Fibroblast of villous mesenchyme (primary cell): Measurements from ENCODE around the gene PCDHGB4. TPM values are rescaled to one million over a fixed set of nuclear protein-coding genes. Genes with fewer than 3 reads are reported as not detected.
"Not testable (repeated sequence)": the region's sequence is repeated elsewhere in the genome, so short reads cannot be mapped to it uniquely, and the experiment has no call there.

Experiments
- DNase-seq: peaks from one replicate; pipeline ENCODE4 v3.0.0-alpha.2; 2010; ENCODE audit warnings: low read depth
- H3K4me3 ChIP-seq: 2 replicates; pipeline ENCODE4 v1.5.1; 2011; ENCODE audit warnings: low read depth, mild to moderate bottlenecking, low read length
- total RNA-seq: library from RNA; depleted of rRNA; stranded (reverse); fragments of >200 nt; gene quantifications from 2 replicates; pipeline ENCODE4 v1.2.3, GENCODE V29; 2012
- TF ChIP-seq, protein P1 (sequence below): IDR thresholded peaks from 2 replicates; pipeline ENCODE4 v1.5.1; 2012; ENCODE audit warnings: low read depth, mild to moderate bottlenecking, low read length; ENCODE audit not compliant: insufficient read depth

PCDHGB4 gene
- total RNA-seq, 1 donor, result 13.4 TPM

DNA sequence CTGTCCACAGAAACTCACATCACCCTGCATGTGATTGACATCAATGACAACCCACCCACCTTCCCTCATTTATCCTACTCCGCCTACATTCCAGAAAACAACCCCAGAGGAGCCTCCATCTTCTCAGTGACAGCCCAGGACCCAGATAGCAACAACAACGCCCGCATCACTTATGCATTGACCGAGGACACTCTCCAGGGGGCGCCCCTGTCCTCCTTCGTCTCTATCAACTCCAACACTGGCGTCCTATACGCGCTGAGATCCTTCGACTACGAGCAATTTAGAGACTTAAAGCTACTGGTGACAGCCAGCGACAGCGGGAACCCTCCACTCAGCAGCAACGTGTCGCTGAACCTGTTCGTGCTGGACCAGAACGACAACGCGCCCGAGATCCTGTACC, 42.2 kb upstream of the PCDHGB4 start:
- TF ChIP-seq, protein P1, sequence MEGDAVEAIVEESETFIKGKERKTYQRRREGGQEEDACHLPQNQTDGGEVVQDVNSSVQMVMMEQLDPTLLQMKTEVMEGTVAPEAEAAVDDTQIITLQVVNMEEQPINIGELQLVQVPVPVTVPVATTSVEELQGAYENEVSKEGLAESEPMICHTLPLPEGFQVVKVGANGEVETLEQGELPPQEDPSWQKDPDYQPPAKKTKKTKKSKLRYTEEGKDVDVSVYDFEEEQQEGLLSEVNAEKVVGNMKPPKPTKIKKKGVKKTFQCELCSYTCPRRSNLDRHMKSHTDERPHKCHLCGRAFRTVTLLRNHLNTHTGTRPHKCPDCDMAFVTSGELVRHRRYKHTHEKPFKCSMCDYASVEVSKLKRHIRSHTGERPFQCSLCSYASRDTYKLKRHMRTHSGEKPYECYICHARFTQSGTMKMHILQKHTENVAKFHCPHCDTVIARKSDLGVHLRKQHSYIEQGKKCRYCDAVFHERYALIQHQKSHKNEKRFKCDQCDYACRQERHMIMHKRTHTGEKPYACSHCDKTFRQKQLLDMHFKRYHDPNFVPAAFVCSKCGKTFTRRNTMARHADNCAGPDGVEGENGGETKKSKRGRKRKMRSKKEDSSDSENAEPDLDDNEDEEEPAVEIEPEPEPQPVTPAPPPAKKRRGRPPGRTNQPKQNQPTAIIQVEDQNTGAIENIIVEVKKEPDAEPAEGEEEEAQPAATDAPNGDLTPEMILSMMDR, result no peak
- H3K4me3 ChIP-seq, result no peak overlapping the region
- DNase-seq, result no peak

DNA sequence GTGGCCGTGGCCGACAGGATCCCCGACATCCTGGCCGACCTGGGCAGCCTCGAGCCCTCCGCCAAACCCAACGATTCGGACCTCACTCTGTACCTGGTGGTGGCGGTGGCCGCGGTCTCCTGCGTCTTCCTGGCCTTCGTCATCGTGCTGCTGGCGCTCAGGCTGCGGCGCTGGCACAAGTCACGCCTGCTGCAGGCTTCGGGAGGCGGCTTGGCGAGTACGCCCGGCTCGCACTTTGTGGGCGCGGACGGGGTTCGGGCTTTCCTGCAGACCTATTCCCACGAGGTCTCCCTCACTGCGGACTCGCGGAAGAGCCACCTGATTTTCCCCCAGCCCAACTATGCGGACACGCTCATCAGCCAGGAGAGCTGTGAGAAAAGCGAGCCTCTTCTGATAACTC, 41.5 kb upstream of the PCDHGB4 start:
- not testable (repeated sequence) for DNase-seq, H3K4me3 ChIP-seq

DNA sequence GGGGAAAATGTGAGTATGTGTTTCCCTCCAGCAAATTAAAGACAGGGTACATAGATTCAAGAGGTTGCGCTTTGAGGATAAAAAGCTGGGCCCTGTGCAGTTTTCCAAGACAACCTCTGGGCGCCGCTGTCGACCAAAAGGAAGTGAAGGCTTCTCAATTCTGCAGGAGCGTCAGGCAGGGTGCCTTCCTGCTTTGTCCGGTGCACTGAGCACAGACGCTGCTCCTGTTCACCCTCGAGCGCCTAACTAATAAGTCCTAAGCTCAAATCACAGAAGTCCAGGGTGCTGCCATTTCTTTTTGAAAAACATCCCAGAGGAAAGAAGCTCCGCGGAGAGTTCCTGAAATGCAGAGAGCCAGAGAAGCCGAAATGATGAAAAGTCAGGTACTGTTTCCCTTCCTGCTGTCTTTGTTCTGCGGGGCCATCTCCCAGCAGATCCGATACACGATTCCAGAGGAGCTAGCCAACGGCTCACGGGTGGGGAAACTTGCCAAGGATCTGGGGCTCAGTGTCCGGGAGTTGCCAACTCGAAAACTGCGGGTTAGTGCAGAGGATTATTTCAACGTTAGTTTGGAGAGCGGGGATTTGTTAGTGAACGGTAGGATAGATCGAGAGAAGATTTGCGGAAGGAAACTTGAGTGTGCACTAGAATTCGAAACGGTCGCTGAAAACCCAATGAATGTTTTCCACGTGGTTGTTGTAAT, 37.4 kb upstream of the PCDHGB4 start, which contains the start of gene PCDHGB1:
Gene PCDHGB1 (plus strand): TSS at position 183 of the 703 bp plus-strand sequence. CDS start 162 bp downstream, at position 345.
- peak; percentile 52 for DNase-seq
- TF ChIP-seq, protein P1, result peak; percentile 59
- peak within 1 kb of the TSS; percentile 24 for H3K4me3 ChIP-seq

DNA sequence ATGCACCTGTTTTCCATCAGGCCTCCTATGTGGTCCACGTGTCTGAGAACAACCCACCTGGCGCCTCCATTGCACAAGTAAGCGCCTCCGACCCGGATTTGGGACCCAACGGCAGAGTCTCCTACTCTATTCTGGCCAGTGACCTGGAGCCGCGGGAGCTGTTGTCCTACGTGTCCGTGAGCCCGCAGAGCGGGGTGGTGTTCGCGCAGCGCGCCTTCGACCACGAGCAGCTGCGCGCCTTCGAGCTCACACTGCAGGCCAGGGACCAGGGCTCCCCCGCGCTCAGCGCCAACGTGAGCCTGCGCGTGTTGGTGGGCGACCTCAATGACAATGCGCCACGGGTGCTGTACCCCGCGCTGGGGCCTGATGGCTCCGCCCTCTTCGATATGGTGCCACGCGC, 35.9 kb upstream of the PCDHGB4 start:
- H3K4me3 ChIP-seq, result no peak overlapping the region
- DNase-seq, result no peak
- TF ChIP-seq, protein P1, result no peak

DNA sequence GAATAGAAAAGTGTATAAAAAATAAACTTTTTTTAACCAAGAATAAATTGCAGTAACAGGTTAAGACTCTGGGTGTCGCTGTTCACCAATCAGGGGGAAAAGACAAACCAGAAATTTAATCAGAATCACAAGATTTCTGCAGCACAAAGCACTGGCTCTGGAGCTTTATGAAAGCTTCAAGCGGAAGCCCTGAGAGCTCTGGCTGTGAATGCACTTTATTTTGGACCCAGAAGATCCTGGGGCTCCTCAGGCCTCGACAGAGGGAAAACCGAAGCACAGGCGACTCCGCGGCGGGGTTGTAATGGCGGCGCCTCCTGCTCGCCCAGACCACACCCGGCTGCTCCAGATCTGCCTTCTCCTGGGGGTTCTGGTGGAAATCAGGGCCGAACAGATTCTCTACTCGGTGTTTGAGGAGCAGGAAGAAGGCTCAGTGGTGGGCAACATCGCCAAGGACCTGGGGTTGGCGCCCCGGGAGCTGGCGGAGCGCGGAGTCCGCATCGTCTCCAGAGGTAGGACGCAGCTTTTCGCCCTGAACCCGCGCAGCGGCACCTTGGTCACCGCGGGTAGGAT, 32.5 kb upstream of the PCDHGB4 start, which contains the start of gene PCDHGA4:
Gene PCDHGA4 (plus strand): TSS at position 122 of the 570 bp plus-strand sequence. CDS start 87 bp downstream, at position 209.
- peak within 1 kb of the TSS; percentile 53 for H3K4me3 ChIP-seq
- DNase-seq, result peak; percentile 33
- TF ChIP-seq, protein P1, result peak; percentile 60

DNA sequence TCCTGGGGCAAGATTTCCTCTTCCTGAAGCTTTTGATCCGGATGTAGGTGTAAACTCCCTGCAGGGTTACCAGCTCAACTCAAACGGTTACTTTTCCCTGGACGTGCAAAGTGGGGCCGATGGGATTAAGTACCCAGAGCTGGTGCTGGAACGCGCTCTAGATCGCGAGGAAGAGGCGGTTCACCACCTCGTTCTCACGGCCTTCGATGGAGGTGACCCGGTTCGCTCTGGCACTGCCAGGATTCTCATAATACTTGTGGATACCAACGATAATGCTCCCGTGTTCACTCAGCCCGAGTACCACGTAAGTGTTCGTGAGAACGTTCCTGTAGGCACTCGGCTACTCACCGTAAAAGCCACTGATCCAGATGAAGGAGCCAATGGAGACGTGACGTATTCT, 31.9 kb upstream of the PCDHGB4 start:
- H3K4me3 ChIP-seq, result peak overlapping the region; percentile 53
- TF ChIP-seq, protein P1, result no peak
- DNase-seq, result no peak

DNA sequence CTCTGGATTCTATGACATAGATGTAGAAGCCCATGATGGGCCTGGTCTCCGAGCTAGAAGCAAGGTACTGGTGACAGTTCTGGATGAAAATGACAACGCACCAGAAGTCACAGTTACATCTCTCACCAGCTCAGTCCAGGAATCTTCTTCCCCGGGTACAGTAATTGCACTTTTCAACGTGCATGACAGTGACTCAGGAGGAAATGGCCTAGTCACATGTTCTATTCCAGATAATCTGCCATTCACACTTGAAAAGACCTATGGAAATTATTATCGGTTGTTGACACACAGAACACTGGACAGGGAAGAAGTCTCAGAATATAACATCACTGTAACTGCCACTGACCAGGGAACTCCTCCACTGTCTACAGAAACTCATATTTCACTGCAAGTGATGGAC, 31.4 kb upstream of the PCDHGB4 start:
- TF ChIP-seq, protein P1, result no peak
- no peak for DNase-seq
- no peak overlapping the region for H3K4me3 ChIP-seq
